Measurements from ENCODE around the gene ROR2. TPM values are rescaled to one million over a fixed set of nuclear protein-coding genes. Genes with fewer than 3 reads are reported as not detected.

The ROR2 gene
- total and polyA plus RNA-seq, 2 of the 13 experiments (the other 11 are each of a cell fraction or from before 2014, with no cell fraction given) = not detected

- TF ChIP-seq ZSCAN21 (CRISPR knock-in tag; IDR thresholded peaks at IDR 0.05; ENCODE audit: borderline replicate concordance) (no peak), CREM (IDR thresholded peaks at IDR 0.05) (no peak), CREM (CRISPR knock-in tag; IDR thresholded peaks at IDR 0.05) (no peak), USF2 (IDR thresholded peaks at IDR 0.05; ENCODE audit: low read depth, low read length) (no peak), USF2 (CRISPR knock-in tag; IDR thresholded peaks at IDR 0.05; ENCODE audit: borderline replicate concordance) (no peak), ZNF280D (CRISPR knock-in tag; IDR thresholded peaks at IDR 0.05) (no peak)
Observed at GRCh38 chr9:91781906-91782305, 168.1 kb downstream of the ROR2 start (continued).

- CTCF ChIA-PET (ENCODE audit: low intra/inter-chr PET ratio, low total read pairs) = no interaction called here
- TF ChIP-seq ZNF83 (CRISPR knock-in tag; IDR thresholded peaks at IDR 0.05; ENCODE audit: borderline replicate concordance) (no peak), CHD4 (IDR thresholded peaks at IDR 0.05; ENCODE audit: borderline replicate concordance, low read length) (no peak), MYNN (CRISPR knock-in tag; IDR thresholded peaks at IDR 0.05; ENCODE audit: low read depth) (no peak), POLR2AphosphoS2 (IDR thresholded peaks at IDR 0.05; ENCODE audit: low read depth, low read length) (no peak), ZNF619 (CRISPR knock-in tag; IDR thresholded peaks at IDR 0.05) (no peak), ZNF468 (CRISPR knock-in tag; IDR thresholded peaks at IDR 0.05) (no peak), ZFP41 (CRISPR knock-in tag; IDR thresholded peaks at IDR 0.05; ENCODE audit: borderline replicate concordance) (no peak), ZFYVE20 (CRISPR knock-in tag; IDR thresholded peaks at IDR 0.05; ENCODE audit: borderline replicate concordance, low read depth) (no peak), HMG20B (CRISPR knock-in tag; conservative IDR thresholded peaks at IDR 0.05) (no peak), ZFAT (CRISPR knock-in tag; conservative IDR thresholded peaks at IDR 0.05) (no peak), RXRB (CRISPR knock-in tag; IDR thresholded peaks at IDR 0.05; ENCODE audit: borderline replicate concordance) (no peak), ZMYM2 (CRISPR knock-in tag; IDR thresholded peaks at IDR 0.05) (no peak)
Observed at GRCh38 chr9:91781116-91781515, 168.9 kb downstream of the ROR2 start.

More at GRCh38 chr9:91781116-91781515, 168.9 kb downstream of the ROR2 start:
- in situ Hi-C loops (cut with HindIII; ENCODE audit: extremely low pct_ligation_motif_present, low pct_unique_long_range_greater_than_20kb) (no loop called here), intact Hi-C loops (cut with micrococcal nuclease; ENCODE audit: unreplicated experiment) (no loop called here)
- Histone ChIP-seq H3K4me1 (ENCODE audit: insufficient read depth, low read length) (no peaks in the 10 kb centered on the region), H2AFZ (ENCODE audit: low read length) (no peak overlapping the region), H4K20me1 (ENCODE audit: insufficient read depth, low read length) (no peaks in the 10 kb centered on the region), H3K27ac (ENCODE audit: extremely low read length, insufficient read depth, low read length) (no peak overlapping the region), H3K79me2 (ENCODE audit: insufficient read depth, low read length) (no peaks in the 10 kb centered on the region), H3K4me3 (replicated peaks in 1 of 3; ENCODE audit: insufficient read depth in 1 of 3, low read depth in 2 of 3, low read length in 3 of 3) (no peak overlapping the region), H3K9me3 (ENCODE audit: low read length) (no peaks in the 10 kb centered on the region), H3K27me3 (ENCODE audit: control insufficient read depth in 1 of 2, insufficient read depth in 2 of 2, low read length in 2 of 2) (peaks cover 10 to 38% of the 10 kb centered on the region in 2 experiments; a peak in 4 of 5 replicates), H3K9ac (ENCODE audit: insufficient read depth, low read depth, low read length) (no peak overlapping the region), H3K4me2 (ENCODE audit: low read depth, low read length) (no peak overlapping the region), H3K36me3 (replicated peaks in 1 of 2; ENCODE audit: control insufficient read depth in 1 of 2, insufficient read depth in 2 of 2, low read length in 2 of 2) (no peaks in the 10 kb centered on the region)
- 6% methylated on average over 10 of the region's 10 CpGs for WGBS (ENCODE audit: low lambda C conversion rate)
- FAIRE-seq (no peak), DNase-seq (ENCODE audit: low spot score) (no peak), ATAC-seq (no peak)
- POLR2A ChIA-PET = no interaction called here
- no TSS peak for BruUV-seq (replicated peaks)
